ENCODE data around the gene CTRL. TPM values are rescaled to one million over a fixed set of nuclear protein-coding genes. Genes with fewer than 3 reads are reported as not detected.

CTRL gene
- total RNA-seq, 1 donor = 1.3 TPM

DNA sequence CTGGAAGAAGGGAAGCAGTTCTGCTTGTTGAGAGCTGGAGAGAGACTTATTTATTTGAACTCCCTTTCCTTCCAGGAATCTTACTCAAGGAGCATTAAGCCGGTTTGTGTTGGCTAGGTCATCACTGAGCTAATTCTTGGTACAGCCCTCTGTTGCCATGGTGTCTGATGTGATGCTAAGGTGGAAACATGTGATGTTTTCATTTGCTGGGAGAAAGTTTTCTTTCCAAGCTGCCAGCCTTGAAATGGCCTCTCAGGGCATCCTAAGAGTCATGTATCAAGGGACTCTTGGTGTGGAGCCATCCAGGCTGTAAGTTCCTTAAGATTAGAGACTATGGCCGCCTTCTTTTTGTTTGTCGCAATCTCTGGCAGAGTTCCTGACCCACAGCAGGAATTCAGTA, 34.4 kb downstream of the CTRL start:
- TF ChIP-seq, protein P1, sequence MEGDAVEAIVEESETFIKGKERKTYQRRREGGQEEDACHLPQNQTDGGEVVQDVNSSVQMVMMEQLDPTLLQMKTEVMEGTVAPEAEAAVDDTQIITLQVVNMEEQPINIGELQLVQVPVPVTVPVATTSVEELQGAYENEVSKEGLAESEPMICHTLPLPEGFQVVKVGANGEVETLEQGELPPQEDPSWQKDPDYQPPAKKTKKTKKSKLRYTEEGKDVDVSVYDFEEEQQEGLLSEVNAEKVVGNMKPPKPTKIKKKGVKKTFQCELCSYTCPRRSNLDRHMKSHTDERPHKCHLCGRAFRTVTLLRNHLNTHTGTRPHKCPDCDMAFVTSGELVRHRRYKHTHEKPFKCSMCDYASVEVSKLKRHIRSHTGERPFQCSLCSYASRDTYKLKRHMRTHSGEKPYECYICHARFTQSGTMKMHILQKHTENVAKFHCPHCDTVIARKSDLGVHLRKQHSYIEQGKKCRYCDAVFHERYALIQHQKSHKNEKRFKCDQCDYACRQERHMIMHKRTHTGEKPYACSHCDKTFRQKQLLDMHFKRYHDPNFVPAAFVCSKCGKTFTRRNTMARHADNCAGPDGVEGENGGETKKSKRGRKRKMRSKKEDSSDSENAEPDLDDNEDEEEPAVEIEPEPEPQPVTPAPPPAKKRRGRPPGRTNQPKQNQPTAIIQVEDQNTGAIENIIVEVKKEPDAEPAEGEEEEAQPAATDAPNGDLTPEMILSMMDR (IDR thresholded peaks at IDR 0.05; ENCODE audit: insufficient read depth, low read depth, low read length) = no peak
- DNase-seq (ENCODE audit: low read depth) = peak; percentile 44
- H3K4me3 ChIP-seq (ENCODE audit: low read depth, low read length) = no peak overlapping the region

DNA sequence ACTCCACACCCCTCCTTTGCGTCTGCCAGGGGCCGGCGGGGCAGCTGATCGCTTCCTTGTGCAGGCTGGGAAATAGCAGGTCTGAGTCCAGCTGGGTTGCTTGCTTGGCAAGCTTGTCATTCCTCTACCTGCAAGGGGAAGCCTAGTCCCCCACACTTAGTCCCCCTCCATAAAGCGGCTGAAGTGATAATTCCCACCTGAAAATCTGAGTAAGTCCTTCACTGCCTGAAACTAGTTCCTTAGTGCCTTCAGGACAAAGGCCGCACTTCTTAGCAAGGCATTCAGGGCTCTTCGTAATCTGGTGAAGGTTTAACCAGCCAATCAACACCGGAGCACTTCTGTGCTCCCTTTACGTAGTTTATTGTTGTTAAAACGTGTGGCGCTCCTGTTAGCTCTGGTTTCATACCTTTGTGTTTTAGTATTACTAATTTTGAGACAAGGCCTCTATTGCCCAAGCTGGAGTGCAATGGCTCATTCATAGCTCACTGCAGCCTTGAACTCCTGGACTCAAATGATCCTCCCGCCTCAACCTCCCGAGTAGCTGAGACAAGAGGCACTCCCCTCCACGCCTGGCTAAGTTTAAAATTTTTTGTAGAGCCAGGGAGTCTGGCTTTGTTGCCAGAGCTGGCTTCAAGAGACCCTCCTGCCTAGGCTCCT, 37.8 kb downstream of the CTRL start:
- peak overlapping the region; percentile 68 for H3K4me3 ChIP-seq (ENCODE audit: low read depth, low read length)
- TF ChIP-seq, protein P1 (IDR thresholded peaks at IDR 0.05; ENCODE audit: insufficient read depth, low read depth, low read length) = no peak
- peak; percentile 22 for DNase-seq (ENCODE audit: low read depth)

DNA sequence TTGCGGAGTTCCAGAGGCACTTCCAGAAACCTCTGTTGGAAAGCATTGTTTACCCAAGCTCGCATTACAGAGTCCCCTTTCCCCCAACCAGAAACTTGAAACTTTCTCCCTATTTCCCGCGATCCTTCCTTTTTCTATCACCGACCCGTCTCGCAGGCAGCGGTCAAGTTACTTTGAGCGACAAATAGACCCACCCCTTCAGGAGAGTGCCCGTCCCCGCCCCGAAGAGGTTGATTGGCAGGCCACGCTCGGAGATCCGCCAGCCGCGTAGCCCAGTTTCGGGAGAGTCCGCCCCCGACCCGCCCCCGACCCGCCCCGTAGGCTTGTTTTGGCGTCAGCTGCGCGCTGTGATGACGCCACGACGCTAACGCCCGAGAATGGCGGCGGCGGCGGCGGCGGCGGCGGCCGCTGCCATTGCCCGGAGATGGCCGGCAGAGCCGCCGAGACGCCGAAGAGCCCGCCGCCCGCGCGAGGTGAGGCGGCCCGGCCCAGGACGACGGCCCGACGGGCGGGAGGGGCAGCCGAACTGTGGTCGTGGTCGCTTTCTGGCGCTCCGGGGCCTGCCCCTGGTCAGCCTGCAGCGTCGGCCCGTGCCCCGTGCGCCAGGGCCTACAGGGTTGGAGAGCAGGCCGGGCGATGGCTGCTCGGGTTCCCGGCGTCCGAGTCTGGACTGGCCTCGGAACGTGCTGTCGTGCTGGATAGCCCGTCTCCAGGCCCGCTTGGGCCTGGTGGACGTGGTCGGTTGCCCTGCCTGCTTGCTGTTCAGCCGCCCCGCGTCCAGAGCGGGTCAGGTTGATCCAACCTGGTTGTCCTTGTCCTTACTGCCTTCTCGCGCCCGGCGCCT, 38.5 kb downstream of the CTRL start, which contains the start of gene PSKH1:
Gene PSKH1, plus strand, starts transcription at position 356 of the 844 bp plus-strand sequence. CDS start 15,496 bp downstream, outside the sequence.
- H3K4me3 ChIP-seq (ENCODE audit: low read depth, low read length) = peak within 1 kb of the TSS; percentile 68
- DNase-seq (ENCODE audit: low read depth) = peak; percentile 96
- TF ChIP-seq, protein P1 (IDR thresholded peaks at IDR 0.05; ENCODE audit: insufficient read depth, low read depth, low read length) = no peak

DNA sequence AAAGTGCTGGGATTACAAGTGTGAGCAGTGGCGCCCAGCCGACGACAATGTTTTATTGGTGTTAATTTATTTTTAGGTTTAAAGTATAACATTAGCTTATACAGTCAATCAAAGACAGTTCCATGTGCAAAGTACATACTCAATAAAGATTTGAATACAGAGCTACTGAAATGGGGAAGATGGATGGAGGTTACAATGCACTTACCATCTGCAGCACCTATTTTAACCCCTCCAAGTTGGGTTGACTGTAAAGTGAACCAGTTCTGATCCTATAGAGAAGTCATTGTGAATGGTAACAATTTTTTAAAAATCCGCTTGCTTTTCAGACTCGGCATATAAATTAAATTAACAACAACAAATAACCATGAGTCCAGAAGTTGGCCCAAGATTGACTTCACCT, 39.3 kb downstream of the CTRL start:
- TF ChIP-seq, protein P1 (IDR thresholded peaks at IDR 0.05; ENCODE audit: insufficient read depth, low read depth, low read length) = no peak
- no peak for DNase-seq (ENCODE audit: low read depth)
- peak overlapping the region; percentile 62 for H3K4me3 ChIP-seq (ENCODE audit: low read depth, low read length)

DNA sequence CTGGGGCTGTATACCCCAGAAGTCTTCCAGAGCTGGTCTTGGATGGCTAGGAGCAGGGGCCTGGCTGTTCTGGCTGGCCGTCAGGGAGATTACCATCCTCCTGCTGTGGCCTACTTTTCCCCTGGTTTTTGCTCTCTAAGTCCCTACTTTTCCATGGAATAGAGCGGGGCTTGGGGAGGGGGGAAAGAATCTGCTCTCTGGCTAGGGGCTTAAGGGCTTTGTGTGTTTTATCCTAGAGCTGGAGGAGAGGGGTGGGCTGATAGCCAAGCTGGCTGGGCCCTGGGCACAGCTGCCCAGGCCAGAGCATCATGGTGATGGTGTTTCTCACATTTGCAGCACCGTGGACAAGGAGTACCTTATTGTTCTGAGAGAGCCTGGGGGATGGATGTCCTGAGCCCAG, 43.3 kb downstream of the CTRL start:
- DNase-seq (ENCODE audit: low read depth) = no peak
- H3K4me3 ChIP-seq (ENCODE audit: low read depth, low read length) = no peak overlapping the region
- TF ChIP-seq, protein P1 (IDR thresholded peaks at IDR 0.05; ENCODE audit: insufficient read depth, low read depth, low read length) = no peak

DNA sequence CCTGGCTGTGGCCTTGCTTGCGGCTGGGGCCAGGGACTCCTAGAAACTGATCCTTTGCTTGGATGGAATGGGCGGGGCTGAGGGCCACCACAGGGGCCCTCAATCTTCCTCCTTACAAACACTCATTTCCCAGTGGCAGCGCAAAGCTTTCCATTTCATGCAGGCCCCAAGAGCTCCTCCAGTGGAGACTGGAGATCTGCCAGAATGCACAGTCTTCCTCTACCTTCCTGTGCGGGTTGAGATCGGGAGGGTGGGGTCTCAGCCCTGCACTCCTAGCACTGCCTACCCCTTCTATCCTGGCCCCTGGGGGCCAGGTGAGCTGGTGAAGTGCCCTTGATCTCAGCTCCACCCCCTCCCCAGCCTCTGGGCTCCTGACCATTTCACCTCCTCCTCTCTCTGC, 45.3 kb downstream of the CTRL start:
- TF ChIP-seq, protein P1 (IDR thresholded peaks at IDR 0.05; ENCODE audit: insufficient read depth, low read depth, low read length) = no peak
- DNase-seq (ENCODE audit: low read depth) = no peak
- no peak overlapping the region for H3K4me3 ChIP-seq (ENCODE audit: low read depth, low read length)

Measured in fibroblast of villous mesenchyme (primary cell).